Germinal center (tissue), 1 donor: ENCODE results near the gene TOLLIP.

Experiments used
- DNase-seq: peaks from one replicate; pipeline ENCODE4 v3.0.0; 2012; ENCODE audit warnings: mixed read lengths, low spot score

TOLLIP gene

DNA sequence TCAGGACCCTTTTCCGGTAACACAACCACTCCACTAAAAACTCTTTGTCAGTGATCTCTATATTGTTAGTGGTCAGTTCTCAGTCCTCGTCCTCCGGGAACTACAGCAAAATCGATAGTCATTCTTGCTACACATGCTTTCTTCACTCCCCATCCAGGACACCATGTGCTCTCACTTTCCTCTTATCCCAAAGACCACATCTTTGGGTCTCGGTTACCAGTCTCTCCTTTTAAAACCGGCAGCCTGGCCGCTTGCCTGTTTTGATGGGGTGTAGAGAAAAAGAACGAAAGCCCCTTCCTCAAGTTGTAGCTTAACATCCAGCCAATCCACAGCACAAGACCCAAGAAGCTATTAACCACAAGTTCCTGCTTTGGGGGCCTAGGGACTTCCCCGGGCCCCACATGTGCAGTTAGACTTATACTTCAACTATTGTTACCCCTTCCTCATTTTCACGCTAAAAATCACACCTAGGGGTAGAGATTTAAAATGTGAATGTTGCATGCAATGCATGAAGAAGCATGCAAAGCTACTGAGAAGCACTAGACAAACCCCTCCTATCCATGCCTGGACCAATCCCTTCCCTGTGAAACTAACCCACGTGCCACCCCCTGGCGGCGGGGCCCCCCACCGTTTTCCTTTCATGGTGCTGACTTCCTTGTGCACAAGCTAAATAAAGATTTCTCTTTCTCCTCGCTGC lies 1.5 kb upstream of the TOLLIP start:
- peak; percentile 85 for DNase-seq

DNA sequence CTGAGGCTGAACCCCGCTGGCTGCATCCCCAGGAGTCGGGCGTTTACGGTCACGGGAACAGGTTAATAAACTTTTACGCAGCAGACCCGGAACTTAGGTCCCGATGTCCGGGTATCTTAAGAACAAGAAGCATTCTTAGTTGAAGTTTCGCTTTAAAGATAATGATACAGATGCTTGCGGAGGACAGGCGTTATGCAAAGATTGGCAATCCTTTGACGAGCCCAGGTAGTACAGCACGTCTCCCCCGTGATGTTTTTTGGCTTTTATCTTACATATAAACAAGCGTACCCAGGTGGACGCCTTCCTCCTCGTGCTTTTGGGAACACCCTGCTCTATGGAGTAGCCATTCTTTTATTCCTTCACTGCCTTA lies 871 bp upstream of the TOLLIP start:
- DNase-seq = peak; percentile 13

DNA sequence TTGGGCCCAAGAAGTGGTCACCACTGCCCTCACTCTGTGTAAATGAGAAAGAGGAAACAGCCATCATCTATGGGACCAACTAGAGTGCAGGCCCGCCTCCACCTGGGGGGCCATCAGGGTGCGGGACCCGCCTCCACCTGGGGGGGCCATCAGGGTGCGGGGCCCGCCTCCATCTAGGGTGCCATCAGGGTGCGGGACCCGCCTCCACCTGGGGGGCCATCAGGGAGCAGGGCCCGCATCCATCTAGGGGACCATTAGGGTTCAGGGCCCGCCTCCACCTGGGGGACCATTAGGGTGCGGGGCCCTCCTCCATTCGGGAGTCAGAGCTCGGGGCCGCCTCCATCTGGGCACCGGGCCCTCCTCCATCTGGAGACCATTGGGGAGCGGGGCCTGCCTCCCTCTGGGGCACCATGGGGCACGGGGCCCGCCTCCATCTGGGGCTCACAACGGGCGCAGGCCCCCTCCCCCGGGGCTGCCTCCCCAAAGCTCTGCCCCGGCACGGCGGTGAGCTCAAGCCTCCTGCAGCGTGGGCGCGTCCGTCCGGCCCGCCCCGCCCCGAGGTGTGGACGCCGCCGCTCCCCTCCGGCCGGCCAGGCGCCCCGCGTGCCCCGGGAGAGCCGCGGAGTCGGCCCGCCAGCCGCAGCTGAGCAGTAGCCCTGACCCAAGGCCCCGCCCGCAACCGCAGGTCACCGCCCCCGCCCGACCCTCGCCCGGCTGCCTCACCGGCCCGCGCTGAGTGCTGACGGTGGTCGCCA lies 512 bp downstream of the TOLLIP start:
- DNase-seq = peak; percentile 8

DNA sequence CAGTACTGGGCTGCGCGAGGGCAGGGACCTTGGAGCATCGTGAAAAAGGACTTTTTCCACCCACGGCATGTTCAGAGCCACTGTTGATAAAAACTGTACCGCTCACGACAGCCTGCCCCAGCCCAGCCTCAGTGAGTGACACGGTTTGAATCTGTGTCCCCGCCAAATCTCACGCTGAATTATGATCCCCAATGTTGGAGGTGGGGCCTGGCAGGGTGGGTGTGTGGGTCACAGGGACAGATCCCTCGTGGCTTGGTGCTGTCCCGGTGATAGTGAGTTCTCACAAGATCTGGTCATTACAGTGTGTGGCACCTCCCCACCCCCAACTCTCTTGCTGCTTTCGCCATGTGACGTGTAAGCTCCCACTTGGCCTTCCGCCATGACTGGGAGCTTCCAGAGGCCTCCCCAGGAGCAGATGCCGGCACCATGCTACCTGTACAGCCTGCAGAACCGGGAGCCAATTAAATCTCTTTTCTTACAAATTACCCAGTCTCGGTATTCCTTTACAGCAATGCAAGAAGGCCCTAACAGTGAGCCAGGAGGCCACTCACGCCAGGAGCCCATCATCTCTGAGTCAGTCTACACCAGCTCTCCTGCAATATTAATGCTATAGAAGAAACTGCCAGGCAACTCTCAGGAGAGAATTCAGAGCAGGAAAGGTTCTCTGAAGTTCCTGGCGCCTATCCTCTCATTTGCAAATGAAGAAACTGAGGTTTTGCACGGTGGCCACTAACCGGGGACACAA lies 1.3 kb downstream of the TOLLIP start:
- no peak for DNase-seq

DNA sequence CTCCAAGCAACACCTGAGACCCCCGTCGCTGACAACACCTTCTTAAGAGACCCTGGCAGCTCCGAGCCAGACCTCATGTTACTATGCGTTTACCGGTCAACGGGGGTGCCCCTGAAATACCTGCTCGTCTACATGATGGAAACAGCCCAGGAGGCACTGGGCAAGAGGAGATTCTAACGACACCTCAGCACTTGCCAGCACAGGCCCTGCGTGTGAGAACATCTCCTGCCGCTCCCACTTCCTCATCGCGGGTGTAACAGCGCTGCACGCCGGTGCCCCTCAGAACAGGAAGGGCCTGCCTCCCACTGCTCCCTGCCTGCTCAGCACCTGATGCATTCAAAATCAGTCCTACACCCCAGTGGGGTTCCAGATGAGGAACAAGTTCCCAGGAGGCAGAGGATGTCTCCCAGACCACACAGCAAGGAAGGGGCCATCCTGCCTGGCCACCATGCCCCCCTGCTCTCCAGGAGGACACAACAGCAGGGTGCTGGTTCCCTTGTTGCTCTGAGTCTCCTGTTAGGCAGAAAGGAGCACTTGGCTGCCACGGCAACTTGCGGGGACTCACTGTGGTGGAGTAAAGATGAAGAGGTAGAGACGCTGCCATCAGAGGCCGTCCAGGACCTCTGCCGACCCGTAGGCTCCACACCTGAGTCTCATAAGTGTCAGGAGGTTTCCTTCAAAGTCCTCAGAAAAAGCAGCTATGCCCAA lies 2.1 kb downstream of the TOLLIP start:
- DNase-seq = peak; percentile 30

DNA sequence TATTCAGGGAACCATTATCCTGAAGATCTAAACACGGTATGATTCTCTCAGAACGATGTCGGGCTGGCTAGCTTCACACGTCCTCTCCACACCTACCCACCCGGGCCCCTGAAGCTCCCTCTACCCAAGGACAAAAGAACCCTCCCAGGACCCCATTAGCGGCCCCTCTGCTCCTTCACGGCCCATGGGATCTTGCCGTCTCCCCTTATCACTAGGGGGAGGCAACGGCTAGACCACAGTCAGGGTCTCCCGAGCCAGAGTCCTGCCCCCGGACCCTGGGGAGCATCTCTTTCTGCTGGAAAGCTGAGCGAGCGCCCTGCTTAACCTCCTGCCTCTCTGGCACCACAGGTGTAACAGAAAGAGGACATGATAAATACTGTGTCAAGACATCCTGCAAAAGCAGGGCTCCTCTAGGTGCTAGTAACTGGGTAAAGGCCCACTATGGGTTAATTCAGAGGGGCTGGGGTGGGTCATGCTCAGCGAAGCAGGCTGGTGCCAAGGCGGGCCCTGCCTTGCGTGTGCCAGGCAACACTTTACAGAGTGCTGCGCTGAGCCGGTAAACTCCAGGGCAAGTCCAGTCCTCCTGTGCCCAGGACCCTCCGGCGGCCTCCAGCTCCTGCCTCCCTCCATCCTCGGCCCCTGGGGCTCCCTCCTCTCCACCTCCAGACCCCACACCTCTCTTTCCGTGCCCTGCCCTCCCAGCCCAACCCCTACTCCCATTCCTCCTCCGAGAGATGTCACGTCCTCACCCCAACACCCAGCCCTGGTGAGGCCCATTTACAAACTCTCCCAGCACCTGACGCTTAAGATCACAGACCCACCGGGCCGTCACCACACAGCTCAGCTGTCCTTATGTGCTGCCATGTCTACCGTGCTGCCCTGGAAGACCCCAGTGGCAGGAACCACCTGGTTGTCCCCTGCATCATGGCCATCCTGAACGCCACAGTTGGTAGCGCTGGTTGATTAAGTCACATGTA lies 3.0 kb downstream of the TOLLIP start:
- no peak for DNase-seq

DNA sequence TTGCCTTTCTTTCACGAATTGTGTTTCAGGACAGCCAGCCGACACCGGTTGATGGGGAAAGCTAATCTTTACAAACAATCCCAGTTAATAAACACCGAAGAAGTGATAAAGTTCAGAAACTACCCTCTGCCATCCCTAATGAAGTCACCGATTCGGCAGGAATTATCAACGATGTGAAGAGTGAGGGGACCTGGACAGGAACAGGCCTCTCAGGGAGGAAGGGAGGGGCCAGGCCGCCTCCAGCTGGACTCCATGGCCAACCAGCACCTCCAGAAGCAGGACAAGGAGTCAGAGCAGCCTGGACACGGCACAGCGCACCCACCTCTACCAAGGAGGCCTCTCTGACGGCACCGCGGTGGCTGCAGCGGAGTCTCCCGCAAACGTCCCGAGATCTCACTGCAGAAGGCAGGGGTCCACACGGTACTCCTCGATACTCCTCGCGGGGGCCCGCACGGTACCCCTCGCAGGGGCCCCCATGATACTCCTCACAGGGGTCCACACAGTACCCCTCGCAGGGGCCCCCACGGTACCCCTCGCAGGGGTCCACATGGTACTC lies 3.9 kb downstream of the TOLLIP start:
- DNase-seq = no peak

DNA sequence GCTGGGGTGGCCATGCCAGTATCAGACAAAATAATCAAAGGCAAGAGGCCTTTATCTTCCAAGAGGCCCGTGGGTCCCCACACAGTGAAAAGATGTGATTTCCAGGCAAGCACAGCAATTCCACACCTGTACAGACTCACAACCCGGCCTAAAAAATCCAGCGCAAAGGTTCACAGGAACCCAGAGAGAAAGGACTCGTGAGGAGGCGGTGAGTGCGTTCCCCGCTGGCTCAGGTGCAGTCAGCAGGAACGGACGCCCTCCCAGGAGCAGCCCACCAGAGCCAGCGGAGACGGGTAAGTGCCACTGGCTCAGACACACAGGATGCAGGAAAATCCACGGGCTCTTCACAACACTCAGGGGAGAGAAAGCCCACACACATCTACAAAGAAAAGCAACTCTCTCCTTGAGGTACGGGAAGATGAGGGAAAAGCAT lies 4.4 kb downstream of the TOLLIP start:
- no peak for DNase-seq

DNA sequence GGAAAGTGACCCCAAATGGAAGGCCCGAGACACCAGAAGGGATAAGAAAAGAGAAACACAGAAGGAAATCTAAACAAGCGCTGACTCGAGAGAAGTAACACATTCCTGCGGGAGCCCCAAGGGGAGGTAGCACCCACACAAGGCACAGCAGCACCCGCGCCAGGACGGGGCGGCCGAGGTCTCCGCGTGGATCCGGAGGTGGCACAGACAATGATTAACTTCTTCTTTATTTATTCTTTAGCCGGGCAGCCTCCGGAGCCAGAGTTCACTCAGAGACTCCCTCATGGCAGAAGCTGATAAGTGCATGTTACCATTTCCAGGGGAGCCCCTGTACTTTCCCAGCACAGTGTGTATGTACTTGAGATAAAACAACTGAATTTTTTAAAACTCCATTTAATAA lies 5.1 kb downstream of the TOLLIP start:
- no peak for DNase-seq

DNA sequence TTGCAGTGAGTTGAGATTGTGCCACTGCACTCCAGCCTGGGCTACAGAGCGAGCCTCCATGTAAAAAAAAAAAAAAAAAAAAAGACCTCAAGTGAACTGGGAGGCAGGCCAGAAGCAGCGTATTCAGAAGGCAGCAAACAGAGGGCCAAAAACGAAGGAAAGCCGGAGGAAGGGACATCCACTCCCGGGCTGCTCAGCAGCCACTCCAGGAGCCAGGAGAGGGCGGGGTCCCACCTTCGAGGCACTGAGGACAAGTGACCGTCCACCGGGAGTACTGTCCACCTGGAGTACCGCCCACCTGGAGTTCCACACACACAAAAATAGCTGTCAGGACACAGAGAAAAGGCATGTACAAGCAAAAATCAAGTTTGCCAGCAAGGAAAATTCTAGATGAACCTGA lies 5.5 kb downstream of the TOLLIP start:
- no peak for DNase-seq

DNA sequence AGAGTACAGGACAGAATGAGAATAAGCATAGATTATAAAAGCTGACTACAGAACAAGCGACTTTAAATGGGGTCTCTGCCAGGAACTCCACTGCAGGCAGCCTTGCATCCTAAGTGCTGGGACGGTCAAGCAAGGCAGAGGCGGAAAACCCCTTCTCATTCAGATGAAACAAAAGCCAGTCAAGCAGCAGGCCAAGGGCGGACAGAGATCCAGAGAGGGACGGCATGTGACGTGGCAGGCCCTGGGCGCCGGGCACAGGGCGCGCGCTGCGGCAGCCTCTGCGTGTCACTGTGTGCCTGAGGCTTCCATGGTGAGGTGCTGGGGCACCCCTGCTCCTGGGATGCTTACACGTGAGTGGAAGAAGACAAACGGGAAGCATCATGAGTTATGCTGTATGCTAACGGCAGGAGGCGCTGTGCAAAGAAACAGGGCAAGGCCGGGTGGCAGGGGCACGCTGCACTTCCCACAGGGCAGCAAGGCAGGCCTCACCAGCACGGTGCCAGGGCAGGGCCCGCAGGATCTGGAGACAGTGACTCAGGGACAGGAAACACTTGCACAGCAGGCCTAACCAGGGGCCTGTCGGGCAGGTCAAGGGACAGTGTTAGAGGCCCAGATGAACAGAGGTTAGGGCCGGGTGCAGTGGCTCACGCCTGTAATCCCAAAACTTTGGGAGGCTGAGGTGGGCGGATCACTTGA lies 6.2 kb downstream of the TOLLIP start:
- no peak for DNase-seq

DNA sequence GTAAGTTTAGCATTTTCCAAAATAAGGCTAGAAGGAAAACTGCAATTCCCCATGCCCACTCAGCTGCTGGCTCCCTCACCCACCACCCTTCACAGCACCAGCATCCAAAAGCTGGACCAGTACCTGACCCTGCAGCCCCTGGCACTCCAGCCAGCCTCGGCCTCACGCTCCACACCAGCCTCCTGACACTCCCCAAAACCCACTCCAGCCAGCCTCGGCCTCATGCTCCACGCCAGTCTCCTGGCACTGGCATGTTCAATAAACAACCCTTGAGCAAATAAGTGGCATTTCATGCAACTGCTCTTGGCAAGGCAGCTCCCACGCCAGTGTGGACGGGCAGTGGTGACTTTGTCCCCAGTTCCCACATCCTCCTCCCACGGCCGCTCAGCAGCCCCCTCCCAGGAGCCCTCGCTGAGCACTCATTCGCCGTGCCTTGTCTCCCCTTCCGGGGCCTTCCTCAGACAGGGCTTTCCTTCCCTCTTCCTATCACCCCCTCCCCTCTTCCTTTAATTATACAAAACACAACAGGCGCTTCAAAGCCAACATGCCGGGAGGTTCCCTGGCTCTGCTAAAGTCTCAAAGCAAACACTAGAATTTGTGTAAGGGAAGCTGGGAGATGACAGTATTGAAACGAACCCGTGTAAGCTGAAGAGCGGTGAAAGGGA lies 6.8 kb downstream of the TOLLIP start:
- no peak for DNase-seq

DNA sequence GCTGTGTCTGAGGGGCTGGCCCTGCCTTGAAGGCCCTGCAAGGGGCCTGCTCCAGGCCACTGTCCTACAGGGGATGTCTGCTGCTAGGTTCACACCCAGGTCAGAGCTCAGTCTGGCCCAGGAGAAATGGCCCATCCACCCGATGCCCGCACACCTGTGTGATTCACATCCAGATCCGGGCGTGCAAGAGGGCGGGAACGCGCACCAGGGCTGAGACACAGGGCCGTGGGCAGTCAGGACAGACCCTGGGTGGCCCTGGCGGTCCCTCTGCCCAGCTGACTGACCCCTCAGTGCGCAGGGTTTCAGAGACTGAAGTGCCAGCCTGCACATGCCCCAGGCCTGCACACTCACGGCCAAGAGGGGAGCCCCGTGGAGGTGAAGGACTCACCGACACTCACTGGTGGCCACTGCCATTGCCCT lies 7.4 kb downstream of the TOLLIP start:
- DNase-seq = no peak

DNA sequence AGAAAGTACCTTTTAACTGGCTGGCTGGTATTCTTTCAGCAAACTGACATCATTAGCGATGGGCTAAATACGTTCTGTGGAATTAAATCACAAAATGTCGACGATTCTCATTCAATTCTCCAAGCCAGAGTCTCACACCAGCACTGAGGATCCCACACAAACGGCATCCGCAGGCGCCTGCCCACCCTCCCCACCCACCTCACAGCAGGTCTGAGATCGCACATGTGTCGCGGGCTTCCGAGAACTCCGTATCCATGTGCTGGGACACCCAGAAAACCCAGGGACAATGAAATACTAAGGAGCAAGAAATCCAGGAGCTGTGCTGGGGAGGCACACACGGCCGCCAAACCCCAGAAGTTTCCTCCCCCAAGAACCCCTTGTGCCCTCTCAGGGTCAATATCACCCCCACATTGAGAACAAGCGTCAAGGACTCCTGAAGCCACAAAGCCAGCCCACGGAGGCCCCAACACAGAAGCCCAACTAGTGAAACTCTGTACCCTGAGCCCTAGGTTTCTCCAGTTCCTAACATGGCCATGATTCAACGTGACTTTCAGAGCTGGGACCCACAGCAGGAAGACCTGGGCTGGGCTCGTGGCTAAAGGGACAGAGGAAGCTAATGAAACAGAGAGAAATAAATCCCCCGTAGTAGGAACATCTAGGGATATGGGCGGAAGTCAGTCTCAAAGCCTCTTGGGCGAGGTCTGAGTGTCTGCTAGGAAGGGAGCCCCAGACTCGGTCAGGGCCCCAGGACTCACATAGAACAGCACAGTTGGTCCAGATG lies 8.0 kb downstream of the TOLLIP start:
- DNase-seq = no peak

DNA sequence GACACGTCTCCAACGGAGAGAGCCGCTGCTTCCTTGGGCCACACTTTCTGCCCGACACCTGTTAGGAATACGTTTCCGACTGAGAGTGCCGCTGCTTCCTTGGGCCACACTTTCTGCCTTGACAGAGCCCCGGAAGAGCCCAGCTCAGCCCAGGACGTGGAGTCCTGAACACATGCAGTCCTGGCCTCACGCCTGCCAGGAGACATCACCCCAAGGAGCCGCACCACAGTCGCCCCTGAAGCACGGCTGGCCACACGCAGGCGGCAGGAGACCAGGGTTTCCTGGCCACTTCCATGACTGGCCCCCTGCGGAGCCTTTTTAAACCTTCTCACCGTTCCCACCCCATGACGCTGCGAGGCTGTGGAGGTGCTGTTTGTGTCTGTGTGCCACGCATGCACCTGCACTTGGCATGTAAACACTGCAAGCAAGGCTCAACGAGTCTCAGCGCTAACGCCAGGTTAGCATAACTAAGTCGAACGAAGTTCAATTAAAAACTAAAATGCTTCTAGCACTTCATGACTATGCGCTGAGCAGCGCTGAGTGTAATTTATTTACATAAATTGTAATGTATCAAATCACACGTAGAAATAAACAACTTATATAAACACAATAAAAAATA lies 8.8 kb downstream of the TOLLIP start:
- DNase-seq = no peak

DNA sequence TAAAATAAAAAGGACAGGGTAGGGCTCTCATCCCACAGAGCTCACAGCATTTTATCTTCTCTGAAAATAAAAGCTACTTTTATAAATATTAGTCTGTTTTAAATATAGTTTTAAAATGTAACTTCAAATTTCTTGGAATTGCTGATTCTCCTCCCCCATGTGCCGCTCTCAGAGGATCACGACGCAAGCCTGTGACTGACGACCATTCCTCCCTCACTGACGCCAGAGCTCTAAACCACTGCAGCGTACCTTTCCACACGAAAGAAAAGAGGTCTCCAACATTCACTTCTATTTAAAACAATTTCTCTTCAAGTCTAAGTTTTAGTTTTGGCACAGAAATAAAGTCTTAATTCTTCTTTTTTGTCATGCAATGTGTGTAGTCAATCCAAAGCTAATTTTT lies 9.3 kb downstream of the TOLLIP start:
- DNase-seq = no peak

DNA sequence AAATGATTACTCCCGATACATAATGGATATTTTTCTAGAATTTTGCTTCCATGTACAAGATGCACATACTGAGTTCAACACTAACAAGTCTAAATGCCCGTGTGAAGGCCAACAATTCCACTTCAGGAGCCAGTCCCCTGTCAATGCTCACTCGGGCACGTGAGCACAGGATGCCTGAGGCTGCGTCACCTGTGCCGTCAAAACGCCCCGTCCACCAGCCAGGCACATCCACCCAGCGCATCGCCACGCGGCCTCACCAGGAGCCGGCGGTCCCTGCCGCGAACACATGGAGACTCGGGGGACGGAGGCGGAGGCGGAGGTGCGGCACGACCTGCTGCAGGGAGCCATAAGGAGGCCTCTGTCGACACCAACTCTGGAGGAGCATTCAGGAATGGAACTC lies 9.8 kb downstream of the TOLLIP start:
- no peak for DNase-seq

DNA sequence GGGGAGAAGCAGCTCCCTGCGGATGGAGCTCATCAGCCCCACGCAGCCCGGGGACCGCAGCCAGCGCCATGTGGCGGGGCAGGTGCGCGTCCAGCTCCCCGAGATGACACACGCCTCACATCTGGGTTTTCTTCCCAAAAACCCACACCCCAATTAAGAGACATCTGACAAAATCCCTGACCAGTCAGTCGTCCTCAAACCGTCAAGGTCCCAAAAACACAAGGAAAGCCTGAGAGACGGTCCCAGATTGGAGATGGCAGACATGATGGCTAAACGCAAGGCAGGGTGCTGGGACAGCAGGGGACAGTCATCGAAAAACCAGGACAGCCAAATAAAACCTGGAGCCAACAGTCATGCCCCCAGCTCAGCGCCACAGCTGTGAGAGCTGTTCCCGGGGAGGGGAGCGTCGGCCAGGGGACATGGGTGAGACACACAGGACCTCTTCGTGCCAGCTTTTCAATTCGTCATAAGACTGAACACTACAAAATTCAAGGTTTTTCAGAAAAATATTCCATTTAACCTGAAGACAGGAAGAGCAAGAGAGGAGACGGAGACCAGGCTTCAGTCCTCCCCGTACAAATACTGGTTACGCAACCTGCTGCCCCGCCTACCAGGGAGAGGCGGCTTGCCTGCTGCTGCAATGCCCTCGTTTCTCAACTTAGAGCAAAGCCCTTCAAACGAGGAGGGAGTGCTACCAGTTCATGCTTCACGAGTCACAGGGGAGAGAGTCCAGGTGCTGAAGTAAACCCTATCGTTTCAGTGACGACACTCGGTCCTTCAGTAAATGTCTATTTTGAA lies 10.5 kb downstream of the TOLLIP start:
- no peak for DNase-seq
